ENCODE measurements around the gene STK17B. TPM values are rescaled to one million over a fixed set of nuclear protein-coding genes. Genes with fewer than 3 reads are reported as not detected.

The STK17B gene
- total RNA-seq (2022; extraction: Qiagen RNA extraction), result 7.3 to 11.0 TPM (median 9.0 TPM) in 5 replicates

DNA sequence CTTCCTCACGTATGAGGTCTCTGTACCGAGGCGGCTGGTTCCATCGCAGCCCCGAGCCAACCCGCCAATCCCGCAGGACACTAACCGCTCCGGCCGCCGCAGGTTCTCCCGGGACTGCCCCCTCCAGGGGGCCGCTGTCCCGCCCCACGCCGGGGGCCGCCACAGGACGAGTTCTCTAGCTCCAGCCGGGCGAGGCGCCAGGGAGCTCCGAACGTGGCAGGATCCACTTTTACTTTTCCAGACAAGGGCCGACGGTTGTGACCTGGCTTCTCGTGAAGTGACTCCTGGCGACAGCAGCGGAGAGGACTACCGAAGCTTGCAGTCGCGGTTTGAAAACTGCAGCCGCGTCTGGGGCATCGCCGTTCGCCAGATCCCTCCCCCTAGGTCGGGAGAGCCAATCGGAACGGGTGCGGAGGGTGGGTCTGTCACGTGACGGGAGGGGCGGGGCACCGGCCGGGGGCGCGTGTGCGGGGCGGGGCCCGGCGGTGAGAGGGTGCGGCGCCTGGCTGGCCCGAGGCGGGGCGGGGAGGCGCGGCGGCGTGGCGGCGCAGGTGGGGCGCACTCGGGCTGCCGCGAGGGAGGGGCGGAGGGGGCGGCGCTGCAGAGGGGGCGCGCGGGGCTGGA, at the start of gene STK17B:
STK17B (minus strand) TSS at position 331 of the 624 bp plus-strand sequence. CDS start 8,195 bp downstream, outside the sequence.

Other genes starting within 250 kb of the STK17B start
- gene DNAH7, start 102.7 kb downstream of the STK17B start, total RNA-seq (2022; extraction: Qiagen RNA extraction), result 0.82 to 1.2 TPM (median 1.0 TPM) in 5 replicates